Measurements from ENCODE around the gene SUN1.
"Not testable (repeated sequence)": the region's sequence is repeated elsewhere in the genome, so short reads cannot be mapped to it uniquely, and the experiment has no call there.

Gene SUN1

DNA sequence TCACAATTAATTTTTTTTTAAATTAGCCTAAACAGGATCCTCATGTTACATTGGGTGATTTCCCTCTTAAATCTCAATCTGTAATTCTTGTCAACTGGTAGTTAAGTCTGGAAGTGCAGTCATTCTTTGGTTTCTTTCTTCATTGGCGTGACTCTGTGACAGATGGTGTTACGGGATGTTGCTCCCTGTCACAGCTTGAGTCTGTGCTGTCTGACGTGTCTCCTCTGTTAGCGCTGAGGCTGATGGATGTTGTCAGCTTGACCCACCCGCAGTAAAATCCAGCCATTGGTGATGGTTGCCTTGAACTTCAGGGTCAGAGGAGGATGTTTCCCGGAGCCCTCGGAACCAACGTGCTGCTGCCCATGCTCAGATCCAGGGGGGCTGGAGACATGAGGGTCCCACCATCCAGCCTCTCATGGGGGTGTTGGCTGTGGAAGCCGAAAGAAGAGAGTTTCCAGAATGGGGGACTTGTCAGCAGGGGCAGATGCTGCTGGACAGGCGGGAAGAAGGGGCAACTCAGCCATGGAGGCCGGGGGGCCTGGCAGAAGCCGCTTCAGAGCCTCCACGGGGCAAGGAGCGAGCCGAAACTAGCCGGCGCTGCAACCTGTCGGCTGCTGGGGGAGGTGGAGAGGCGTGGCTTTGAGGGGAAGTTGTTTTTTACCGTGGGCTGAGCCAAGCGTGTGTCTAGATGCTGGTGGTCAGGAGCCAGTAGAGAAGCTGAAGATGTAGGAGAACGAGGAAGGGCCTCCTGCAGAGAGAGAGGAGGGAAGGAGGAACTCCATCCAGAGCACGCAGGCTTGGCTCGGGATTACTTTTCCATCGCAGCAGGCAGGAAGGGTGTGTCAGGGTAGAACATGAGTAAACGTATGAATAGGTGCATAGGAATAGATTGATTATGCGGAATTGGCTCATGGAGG, 3.5 kb downstream of the SUN1 start:
- DNase-seq = no peak

DNA sequence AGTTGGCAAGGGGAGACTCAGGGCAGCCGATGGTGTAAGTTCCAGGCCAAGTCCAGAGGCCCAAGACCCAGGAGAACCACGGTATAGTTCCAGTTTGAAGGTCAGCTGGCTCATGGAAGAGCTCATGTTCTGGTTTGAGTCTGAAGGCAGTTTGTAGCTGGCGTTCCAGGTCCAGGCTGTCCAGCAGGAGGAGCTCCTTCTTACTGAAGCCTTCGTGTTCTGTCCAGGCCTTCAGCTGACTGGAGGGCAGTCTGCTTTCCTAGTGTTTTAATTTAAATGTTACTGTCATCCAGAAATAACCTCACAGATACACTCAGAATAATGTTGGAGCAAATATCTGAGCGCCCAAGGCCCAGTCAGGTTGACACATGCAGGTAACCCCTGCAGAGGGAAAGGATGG, 4.2 kb downstream of the SUN1 start:
- DNase-seq = no peak

DNA sequence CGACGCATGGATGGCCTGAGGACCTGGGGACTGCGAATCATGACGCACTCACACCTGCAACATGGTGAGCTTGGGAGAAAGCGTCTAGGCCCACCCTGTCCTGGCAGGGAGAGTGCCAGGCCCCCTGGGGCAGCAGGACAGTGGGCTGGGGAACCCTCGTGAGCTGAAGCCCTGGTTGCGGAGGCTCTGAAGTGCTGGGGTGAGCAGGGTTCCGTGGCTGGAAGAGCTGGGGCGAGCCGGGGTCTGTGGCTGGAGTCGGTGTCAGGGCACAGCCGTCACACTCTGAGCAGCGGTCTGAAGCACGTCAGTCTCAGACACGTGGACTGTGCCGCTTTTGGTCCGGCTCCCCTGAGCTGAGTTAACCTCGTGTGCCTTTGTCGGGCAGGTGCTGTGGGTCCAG, 4.7 kb downstream of the SUN1 start:
- no peak for DNase-seq

DNA sequence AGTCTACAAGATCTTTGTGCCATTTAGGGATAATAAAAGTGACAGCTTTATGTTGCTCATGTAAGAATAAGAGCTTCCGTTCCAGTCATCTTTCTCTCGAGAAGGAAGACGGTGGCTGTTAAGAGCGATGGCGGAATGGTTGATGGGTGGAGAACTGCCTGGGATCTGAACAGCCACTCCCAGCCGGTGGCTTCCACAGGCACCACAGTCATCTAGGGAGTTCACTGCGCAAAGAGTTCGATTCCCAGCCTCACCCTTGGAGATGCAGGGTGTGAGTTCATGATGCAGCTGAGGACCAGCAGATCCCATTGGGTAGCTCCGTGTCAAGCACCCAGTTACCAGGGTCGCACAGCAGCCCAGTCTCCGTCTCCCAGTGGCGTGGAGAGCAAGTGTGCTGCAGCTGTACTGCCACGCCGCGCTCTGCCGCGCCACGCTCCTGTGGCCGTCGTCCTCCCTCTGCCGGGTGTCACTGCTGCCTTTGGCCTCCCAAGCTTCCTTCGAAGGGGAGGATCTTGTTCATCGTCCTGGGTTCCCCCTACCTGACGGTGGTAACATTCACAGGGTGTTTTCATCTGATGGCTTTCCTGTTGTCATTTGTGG, 7.8 kb downstream of the SUN1 start:
- no peak for DNase-seq

DNA sequence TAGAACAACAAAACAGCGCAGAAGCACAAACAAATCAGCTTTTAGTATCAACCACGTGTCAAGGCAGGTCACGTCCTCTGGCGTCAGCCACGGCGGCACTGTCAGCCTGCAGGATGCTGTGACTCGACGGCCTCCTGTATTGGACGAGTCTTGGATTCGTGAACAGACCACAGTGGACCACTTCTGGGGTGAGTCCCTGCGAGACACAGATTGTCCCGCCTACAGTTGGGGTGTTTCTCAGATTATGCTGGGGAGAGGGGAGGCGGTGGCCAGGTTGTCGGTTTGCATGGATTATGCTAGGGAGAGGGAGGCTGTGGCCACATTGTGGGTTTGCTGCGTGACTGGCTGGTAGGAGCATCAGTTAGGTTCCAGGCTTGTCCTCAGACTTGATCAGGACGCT, 9.7 kb downstream of the SUN1 start:
- no peak for DNase-seq

DNA sequence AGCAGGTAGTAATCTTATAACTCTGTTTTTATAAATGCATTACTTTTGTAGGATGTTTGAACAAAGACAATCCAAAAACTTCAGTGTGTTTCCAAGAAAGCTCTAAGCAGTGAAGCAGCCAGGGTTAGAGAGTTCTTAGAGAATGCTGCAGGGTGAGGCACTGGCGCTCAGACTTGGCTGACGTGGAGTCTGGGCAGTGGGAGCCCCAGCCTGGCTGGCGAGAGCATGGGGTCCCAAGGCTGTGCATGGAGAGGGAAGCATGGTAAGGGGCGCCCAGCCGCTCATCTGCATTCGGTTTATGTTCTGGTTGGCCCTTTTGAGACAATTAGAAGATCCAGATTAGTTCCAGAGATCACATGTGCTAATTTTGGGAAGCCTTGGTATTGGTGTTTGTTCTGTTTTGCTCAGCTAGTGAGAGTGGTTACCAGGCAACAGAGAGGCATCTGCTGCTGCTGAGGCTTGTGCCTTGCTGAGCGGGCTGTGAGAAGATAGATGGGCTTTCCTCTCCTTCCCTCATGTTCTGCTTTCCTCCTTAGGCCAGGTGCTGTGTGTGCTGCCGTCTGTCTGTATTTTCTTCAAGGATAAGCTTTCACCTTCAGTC, 10.3 kb downstream of the SUN1 start:
- DNase-seq = no peak

DNA sequence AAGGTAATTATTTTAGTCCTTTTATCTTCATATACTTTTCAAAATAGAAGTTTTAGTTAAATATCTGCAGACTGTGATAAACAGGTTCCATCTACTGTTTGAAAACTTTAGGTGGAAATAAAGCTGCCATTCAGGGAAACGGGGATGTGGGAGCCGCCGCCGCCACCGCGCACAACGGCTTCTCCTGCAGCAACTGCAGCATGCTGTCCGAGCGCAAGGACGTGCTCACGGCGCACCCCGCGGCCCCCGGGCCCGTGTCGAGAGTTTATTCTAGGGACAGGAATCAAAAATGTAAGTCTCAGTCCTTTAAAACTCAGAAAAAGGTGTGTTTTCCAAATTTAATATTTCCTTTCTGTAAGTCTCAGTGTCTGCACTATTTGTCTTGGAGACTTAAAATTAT, 11.0 kb downstream of the SUN1 start:
- DNase-seq = no peak

DNA sequence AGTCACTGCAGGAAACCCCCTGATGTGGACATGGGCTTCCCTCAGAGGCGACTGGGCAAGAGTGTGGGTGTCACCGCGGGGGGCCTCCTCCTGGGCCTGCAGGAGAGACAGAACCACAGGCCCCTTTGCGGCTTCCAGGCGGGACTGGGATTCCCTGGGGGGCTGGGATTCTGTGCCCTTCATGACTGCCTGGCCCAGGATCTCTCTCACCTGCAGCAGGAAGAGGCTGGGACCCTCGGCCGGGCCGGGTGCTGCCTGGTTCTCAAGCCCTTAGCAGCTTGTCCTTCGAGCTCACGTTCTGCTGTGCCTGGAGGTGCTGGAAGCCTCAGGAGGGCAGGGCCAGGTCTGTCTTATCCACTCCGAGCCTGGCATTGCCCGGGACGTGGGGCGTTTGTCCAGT, 11.8 kb downstream of the SUN1 start:
- no peak for DNase-seq

DNA sequence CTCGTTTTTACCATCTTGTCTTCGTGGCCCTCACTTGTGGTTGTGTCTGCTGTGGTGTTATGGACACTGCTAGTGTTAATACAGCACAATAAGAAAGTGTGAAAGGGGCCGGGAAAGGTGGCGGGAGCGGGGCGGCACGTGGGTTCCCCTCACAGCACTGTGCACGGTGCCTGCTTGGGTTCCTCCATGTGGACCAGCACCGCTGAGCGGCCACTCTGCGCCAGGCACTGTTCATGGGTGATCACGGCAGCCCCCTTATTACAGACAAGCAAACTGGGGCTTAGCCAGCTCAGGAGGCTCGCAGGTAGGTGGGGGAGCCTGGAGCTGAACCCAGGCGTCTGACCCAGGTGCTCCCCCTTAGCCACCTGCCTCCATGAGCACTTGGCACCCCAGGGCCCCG, 12.2 kb downstream of the SUN1 start:
- no peak for DNase-seq

DNA sequence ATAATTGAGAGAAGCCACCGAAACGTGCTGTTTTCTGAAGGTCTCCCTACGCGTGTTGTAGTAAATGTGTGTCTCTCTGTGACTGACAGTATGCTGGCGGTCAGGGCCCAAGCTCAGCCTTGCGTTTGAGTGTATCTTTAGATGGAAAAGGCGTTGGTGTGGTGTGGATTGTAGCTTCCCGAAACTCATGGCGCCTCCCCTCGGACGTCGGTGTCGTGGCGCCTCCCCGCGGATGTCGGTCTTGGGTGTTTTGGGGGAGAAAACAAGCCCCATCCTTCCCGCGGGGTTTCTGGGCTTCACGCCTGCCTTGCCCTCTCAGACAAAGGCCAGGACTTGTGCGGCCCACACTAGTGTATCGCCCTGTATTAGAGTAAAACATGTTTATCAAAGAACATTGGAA, 12.8 kb downstream of the SUN1 start:
- DNase-seq = no peak

DNA sequence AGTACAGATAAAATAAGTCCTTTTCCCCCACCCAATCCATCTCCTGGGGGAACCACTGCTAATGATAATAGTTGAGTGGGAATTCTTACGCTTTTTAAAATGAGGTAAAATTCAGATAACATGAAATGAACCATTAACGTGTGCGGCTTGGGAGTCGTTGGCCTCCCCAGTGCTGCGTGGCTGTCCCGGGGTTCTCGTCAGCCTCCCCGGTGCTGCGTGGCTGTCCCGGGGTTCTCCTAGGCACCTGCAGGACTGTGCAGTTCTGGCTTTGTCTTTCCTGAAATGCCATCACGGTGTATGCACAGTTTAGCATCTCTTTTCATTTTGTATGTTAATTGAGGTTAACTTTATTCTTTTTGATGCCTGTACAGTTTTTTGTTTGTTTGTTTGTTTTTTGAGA, 13.5 kb downstream of the SUN1 start:
- no peak for DNase-seq

DNA sequence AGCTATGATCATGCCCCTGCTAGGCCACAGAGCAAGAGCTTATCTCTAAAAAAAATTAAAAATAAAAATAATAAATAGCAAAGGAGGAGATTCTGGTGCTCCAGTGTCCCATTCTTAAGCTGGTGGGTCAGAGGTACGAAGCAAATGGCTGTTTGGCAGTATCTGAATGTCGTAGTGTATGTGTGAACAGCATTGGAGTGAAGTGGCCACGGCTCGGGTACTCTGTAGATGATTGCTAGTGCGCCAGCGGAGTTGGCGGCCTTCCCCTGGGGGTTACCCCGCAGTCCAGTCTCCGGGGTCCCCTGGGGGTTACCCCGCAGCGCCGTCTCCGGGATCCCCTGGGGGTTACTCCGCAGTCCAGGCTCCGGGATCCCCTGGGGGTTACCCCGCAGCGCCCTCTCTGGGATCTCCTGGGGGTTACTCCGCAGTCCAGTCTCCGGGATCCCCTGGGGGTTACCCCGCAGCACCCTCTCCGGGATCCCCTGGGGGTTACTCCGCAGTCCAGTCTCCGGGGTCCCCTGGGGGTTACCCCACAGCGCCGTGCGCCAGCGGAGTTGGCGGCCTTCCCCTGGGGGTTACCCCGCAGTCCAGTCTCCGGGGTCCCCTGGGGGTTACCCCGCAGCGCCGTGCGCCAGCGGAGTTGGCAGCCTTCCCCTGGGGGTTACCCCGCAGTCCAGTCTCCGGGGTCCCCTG, 14.8 kb downstream of the SUN1 start:
- DNase-seq = not testable (repeated sequence)

DNA sequence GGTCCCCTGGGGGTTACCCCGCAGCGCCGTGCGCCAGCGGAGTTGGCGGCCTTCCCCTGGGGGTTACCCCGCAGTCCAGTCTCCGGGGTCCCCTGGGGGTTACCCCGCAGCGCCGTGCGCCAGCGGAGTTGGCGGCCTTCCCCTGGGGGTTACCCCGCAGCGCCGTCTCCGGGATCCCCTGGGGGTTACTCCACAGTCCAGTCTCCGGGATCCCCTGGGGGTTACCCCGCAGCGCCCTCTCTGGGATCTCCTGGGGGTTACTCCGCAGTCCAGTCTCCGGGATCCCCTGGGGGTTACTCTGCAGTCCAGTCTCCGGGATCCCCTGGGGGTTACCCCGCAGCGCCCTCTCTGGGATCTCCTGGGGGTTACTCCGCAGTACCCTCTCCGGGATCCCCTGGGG, 15.5 kb downstream of the SUN1 start:
- not testable (repeated sequence) for DNase-seq

DNA sequence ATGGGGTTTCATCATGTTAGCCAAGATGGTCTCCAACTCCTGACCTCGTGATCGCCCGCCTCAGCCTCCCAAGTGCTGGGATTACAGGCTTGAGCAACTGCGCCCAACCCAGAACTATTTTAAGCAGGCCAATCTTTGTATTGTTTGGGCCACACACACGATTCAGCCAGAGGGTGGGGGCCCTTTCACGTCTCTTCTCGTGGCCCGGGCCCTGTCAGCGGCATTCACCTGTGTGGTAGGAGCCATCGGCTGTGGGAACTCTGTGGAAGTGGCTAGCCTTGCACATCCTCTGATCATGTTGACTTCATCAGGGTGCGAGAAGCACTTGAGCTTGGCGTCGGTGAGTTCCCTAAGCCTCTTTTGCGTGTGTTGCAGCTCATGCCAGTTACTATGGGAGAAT, 16.9 kb downstream of the SUN1 start:
- no peak for DNase-seq

DNA sequence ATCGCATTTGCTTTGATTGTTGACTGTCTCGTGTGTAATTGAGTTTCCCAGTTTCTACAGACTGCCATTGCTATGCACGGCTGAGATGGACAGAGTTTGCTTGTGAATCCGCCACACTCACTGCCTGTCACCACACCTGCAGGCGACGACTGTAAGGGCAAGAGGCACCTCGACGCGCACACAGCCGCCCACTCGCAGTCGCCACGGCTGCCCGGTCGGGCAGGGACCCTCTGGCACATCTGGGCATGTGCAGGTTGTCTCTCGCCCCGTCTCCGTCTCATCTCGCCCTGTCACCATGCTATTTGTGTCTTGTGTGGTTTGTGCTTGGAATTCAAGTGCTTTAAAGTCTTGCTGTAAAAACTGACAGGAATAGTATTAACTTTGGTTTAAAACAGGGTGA, 17.5 kb downstream of the SUN1 start:
- DNase-seq = no peak

DNA sequence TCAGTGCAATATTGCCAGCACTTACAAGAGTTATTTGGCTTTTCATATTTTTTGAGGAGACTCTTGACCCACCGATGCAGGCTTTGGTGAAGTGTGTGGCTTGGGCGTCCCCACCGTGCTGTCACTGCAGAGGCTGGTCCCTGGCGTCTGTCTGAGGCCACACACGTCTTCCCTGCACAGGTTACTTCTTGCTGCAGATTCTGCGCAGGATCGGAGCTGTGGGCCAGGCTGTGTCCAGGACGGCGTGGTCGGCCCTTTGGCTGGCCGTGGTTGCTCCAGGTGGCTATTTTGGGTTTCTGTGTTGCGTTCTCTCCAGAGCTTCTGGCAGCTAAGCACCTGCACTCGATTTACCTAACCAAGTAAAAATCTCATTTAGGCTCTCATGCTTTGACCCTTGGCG, 18.9 kb downstream of the SUN1 start:
- no peak for DNase-seq

DNA sequence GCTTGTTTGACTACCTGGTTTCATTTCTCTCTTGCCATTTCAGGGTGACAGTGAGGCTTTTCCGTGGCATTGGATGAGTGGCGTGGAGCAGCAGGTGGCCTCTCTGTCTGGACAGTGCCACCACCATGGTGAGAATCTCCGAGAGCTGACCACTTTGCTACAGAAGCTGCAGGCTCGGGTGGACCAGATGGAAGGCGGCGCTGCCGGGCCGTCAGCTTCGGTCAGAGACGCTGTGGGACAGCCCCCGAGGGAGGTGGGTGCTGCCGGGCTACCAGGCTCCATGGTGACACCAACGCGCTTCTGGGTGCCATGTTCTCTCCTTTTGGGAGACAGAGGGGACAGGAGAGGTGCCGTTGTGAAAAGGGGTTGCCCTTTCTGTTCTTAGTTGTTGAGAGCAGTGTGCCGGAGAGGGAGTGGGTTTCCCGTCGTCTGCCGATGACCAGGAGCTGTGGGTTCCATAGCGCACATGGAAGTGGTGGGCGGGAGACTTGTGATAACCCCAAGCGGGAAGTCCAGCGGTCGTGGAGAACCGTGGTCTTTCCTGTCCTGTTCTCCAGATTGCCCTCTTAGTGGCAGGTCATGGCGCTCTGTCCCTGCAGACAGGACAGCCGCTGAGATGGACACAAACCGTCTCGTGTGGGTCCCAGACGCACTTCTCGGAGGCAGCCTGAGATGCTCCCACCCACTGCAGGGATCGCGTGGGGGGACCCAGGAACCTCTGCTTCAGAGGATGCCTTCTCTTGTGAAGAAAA, 21.3 kb downstream of the SUN1 start:
- DNase-seq = no peak

DNA sequence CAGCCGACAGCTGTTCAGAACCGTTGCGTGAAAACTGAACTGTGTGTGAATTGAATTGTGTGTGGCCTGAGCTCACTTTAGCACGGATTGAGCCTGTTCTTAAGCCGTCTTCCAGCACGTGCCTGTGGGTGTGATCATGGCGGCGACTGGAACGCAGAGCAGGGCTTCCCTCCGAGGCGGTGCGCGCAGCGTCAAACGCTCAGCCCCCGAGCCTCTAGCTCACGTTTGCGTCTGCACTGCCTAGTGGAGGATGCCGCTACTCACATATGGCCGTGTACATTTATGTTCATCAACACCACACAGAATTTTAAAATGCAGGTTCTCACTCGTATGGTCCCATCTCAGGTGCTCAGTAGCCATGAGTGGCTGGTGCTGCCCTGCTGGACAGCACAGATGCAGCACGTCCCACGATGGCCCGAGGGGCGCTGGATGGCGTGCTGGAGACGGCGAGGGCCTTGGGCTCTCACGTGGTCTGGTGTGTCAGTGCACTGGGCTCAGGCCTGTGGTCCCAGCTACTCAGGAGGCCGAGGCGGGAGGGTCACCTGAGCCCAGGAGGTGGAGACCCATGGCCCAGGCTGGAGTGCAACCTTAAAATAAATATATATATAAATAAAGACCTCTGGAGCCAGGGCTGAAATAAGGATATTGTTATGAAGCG, 22.0 kb downstream of the SUN1 start:
- no peak for DNase-seq

DNA sequence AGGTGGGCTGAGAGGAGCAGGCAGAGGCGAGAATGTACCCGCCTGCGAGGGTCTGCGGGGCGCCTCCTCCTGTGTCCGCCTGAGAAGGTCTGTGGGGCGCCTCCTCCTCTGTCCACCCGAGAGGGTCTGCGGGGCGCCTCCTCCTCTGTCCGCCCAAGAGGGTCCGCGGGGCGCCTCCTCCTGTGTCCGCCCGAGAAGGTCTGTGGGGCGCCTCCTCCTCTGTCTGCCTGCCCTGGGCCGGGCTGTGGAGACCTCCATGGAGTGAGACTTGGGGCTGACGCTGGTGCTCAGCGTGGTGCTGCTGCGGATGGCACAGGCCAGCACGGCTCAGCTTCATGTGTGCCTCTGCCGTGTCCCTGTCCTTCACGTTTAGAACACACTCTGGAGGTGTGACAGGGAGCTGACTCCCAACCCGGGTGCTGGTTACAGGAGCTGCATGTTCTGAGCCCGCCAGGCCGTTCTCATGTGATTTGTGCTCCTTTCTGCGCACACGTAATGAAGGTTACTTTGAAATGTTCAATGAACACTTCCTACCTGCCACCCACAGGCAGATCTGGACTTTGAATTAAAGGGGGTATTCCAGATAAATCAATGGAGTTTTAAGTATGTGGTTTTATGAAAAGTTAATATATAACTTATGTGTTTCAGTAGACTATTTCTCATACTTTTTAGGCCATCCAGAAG, 23.6 kb downstream of the SUN1 start:
- no peak for DNase-seq

DNA sequence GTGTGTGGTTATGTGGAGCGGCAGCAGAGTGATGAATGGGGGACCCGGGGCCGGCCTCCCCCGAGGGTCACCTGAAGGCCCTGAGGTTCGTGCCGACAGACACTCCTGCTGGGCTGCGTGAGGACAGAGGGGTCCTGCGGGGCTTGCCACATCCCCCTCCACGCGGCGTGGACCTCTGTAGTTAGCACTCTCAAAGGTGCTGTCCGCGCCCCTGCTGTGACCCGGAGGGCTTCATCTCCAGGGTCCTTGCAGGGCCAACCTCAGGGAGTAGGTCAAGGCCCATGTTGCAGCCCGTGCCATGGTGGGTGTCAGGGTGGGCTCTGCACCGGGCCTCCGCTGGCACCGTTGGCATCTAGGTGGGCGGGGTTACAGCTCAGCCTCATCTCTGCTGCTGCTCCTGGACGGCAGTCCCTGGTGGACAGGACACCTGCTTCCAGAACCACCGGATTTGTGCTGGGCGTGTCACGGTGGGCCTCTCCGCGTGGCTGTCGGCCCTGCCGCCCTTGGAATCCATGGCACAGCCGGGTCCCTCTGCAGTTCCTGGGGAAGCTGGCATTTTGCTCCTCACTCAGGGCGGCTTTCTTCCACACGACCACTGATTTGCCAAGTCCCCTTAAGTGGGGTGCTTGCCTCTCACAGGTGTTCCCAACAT, 24.3 kb downstream of the SUN1 start:
- no peak for DNase-seq

DNA sequence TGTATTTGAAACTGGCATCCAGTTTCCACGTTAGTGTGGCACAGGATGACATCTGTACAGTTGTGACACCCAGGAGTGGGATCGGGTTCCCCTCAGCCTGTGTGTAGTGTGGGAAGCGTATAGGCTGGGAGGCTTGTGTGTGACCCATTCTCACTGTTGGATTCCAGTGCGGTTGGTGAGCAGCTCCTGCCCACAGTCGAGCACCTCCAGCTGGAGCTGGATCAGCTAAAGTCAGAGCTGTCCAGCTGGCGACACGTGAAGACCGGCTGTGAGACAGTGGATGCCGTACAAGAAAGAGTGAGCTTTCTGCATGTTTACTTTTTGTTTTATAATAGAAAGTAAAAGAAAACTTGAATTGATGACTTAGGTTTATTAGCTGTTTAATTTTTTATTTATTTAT, 25.4 kb downstream of the SUN1 start:
- DNase-seq = no peak
